GM19467 (cell line): Measurements from ENCODE around the gene KMT2E.
A peak's percentile ranks its signal among the peaks of the same experiment; 100 is the strongest.
"Not testable (repeated sequence)": the region's sequence is repeated elsewhere in the genome, so short reads cannot be mapped to it uniquely, and the experiment has no call there.

Source experiments
- ATAC-seq: cut with Tn5 transposase; IDR thresholded peaks from one replicate; pipeline ENCODE4 v1.9.1; 2021; ENCODE audit warnings: mild to moderate bottlenecking, moderate library complexity; ENCODE audit not compliant: unreplicated experiment

The KMT2E gene

GRCh38 chr7:104983076-104983577 is 30.9 kb upstream of the KMT2E start:
- ATAC-seq, result no peak

GRCh38 chr7:104983578-104984539 is 30.1 kb upstream of the KMT2E start:
- peak; percentile 88 for ATAC-seq

GRCh38 chr7:104984585-104985258 is 29.3 kb upstream of the KMT2E start:
- no peak for ATAC-seq

- no peak for ATAC-seq
These were observed 28.8 kb upstream of the KMT2E start for GRCh38 chr7:104985259-104985617.

GRCh38 chr7:104986628-104987259 is 27.3 kb upstream of the KMT2E start:
- ATAC-seq, result no peak

GRCh38 chr7:104987403-104987802 is 26.6 kb upstream of the KMT2E start:
- not testable (repeated sequence) for ATAC-seq

DNA sequence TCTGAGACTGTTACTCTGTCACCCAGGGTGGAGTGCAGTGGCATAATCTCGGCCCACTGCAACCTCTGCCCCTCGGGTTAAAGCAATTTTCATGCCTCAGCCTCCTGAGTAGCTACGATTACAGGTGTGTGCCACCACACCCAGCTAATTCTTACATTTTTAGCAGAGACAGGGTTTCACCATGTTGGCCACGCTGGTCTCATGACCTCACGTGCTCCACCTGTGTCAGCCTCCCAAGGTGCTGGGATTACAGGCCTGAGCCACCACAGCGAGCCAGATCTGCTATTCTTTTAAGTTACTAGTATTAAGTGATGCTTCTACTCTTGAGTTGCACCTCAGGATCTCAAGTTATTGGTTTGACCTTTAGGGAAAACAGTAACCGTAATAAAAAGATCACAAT is 23.0 kb upstream of the KMT2E start:
- no peak for ATAC-seq

GRCh38 chr7:104992306-104992705 is 21.7 kb upstream of the KMT2E start:
- no peak for ATAC-seq

GRCh38 chr7:104993217-104993862 is 20.7 kb upstream of the KMT2E start:
- ATAC-seq, result no peak

DNA sequence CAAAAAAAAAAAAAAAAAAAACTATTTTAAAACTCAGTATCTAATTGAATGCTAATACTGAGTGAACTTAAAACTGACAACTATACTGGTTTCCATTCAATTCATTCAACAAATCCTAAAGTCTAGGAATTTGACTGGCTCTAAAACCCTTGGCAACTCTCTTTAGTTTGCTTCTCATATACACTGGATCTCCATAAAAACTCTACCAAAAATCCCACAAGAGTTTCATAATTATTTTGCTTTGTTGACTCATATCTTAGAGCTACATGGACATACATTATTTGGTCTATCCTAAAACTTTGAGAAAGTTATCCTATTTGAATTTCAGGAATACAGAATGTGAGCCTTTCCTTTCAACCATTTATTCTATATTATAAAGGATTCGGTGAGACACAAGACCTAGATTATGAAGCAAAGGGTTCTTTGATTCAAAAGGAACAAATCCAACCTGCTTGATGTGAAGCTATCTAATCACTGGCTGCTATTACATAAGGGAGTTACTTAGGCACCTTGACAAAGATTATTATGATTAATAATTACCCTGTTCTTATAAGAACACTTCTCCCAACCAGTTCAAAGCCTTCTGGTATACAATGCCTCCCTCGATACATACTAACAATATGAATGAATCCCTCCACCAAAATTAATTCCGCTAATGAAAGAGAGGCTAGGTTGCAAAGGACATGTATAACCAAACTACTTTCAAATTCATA is 15.8 kb upstream of the KMT2E start:
- ATAC-seq, result no peak

- no peak for ATAC-seq
These were observed 13.8 kb upstream of the KMT2E start for GRCh38 chr7:105000200-105000599.

- ATAC-seq, result no peak
These were observed 13.1 kb upstream of the KMT2E start for GRCh38 chr7:105000927-105001336.

DNA sequence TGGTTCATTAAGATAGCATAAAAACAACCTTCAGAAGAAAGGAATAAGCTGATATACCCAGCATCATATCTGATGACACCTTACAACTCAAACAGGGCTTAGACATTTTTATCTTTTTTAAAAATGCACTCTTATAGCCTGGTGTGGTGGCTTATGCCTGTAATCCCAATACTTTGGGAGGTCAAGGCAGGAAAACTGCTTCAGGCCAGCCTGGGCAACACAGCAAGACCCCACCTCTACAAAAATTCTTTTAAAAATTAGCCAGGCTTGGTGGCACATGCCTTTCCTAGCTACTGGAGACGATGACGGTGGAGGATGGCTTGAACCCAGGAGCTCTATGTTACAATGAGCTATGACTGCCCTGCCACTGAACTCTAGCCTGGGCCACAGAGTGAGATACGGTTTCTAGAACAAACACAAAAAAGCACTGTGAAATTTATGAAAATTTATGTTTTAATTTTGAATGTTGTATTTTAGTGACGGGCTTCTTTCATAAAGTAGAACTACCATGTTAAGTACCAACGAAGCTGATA is 12.3 kb upstream of the KMT2E start:
- ATAC-seq, result no peak

GRCh38 chr7:105003275-105003674 is 10.7 kb upstream of the KMT2E start:
- ATAC-seq, result no peak

DNA sequence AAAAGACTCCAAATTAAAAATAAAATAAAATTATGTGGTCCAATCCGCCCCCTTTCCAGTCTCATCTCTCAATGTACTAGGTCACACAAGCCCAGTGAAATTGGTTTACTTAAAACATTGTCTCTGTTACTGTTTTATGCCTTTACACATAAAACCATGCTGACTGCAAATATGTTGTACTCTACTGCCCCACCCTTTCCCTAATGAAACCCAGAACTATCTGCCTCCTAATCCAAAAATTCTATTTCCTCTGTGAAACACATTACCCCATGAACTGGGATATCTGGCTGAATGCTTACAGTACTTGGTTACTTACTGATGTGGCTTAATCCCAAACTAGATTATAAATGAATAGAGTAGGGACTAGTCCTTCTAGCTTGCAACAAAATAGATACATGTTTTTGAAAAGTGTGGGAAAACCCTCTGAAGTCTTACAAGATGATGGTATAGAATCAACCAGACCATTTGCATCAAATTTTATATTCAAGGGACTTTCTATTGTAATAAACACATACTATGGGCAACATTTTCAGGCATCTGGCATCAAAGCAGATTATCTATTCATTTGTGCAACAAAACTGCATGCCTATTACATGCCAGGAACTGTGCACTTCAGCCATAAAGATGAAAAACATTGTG is 10.0 kb upstream of the KMT2E start:
- no peak for ATAC-seq

GRCh38 chr7:105005006-105005405 is 9.0 kb upstream of the KMT2E start:
- not testable (repeated sequence) for ATAC-seq

GRCh38 chr7:105005486-105005885 is 8.5 kb upstream of the KMT2E start:
- not testable (repeated sequence) for ATAC-seq

DNA sequence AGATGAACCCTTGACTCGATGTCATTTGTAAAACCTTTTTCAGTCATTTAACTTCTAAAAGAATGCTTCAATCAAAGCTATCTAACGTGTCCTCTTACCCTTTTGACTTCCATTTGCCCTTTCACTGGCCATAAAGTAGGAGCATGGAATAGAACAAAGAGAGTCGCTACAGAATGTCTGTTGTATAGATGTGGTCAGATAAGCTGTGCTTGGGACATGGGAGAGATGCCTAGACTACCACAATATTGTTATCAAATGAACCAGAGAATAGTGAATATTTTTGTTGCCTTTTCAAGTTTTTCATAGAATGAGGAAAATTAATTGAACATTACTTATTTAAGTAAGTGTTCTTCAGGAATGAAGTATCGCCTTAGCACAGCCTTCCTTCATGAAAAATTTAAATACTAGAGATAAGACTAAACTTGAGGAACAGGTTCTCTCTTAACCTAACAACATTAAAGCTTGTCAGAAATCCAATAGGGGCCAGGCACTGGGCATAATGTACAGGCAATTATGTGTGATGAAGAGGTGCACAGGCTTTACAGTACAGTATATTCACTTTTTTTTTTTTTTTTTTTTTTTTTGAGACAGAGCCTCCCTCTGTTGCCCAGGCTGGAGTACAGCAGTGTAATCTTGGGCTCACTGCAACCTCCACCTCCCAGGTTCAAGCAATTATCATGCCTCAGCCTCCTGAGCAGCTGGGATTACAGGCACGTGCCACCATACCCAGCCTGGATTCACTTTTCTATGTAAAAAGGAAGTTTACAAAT is 7.5 kb upstream of the KMT2E start:
- ATAC-seq, result no peak

GRCh38 chr7:105007298-105007697 is 6.7 kb upstream of the KMT2E start:
- no peak for ATAC-seq
